Measurements from ENCODE around the gene CDR2L.

DNA sequence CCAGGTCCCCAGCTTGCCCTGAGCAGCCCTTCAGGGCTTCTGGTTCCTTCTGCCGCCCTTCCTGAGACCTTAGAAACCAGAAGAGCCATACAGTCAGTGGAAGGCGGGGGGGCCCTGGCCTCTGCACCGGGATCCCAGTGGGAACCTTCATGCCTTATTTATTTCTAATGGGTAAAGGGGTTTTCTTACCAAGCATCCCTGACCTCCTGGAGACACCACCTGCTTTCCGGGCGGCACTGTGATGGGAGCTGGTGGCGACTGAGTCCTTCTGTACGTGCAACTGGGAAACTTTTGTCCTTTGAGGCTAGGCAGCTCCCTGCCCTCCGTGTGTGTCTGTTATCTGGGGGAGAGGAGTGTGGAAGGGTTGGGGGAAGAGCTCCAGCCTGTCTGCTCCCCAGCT lies 17.9 kb downstream of the CDR2L start:
- TF ChIP-seq, protein P1, sequence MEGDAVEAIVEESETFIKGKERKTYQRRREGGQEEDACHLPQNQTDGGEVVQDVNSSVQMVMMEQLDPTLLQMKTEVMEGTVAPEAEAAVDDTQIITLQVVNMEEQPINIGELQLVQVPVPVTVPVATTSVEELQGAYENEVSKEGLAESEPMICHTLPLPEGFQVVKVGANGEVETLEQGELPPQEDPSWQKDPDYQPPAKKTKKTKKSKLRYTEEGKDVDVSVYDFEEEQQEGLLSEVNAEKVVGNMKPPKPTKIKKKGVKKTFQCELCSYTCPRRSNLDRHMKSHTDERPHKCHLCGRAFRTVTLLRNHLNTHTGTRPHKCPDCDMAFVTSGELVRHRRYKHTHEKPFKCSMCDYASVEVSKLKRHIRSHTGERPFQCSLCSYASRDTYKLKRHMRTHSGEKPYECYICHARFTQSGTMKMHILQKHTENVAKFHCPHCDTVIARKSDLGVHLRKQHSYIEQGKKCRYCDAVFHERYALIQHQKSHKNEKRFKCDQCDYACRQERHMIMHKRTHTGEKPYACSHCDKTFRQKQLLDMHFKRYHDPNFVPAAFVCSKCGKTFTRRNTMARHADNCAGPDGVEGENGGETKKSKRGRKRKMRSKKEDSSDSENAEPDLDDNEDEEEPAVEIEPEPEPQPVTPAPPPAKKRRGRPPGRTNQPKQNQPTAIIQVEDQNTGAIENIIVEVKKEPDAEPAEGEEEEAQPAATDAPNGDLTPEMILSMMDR (IDR thresholded peaks at IDR 0.05; ENCODE audit: low read length), result no peak
- no peak for TF ChIP-seq EZH2 (IDR thresholded peaks at IDR 0.05; ENCODE audit: borderline replicate concordance, low read length)

Data from OCI-LY1 (cell line).